ENCODE results near the gene AJAP1. TPM values are rescaled to one million over a fixed set of nuclear protein-coding genes. Genes with fewer than 3 reads are reported as not detected.

AJAP1 gene
- total RNA-seq, 2 experiments from 2014 or later = 0.39 to 0.47 TPM

GRCh38 chr1:4773226-4773625 is 118.8 kb downstream of the AJAP1 start:
- Mint-ChIP-seq H3K27ac (no peak overlapping the region), H3K27me3 (no peaks in the 10 kb centered on the region), H3K36me3 (ENCODE audit: low read depth) (no peaks in the 10 kb centered on the region), H3K4me3 (no peak overlapping the region), H3K4me1 (ENCODE audit: low read depth) (no peaks in the 10 kb centered on the region), H3K9me3 (no peaks in the 10 kb centered on the region)
- H3K4me1 ChIP-seq (ENCODE audit: insufficient read depth, low read length) = no peaks in the 10 kb centered on the region
- POLR2A ChIA-PET = no interaction called here
- H3K27ac ChIP-seq (ENCODE audit: low read depth in 1 of 2, low read length in 2 of 2) = no peak overlapping the region
- no peaks in the 10 kb centered on the region for H3K36me3 ChIP-seq (ENCODE audit: insufficient read depth, low read length)
- no peaks in the 10 kb centered on the region for H3K27me3 ChIP-seq (ENCODE audit: control insufficient read depth in 1 of 2, insufficient read depth in 2 of 2, low read length in 2 of 2)
- ATAC-seq (ENCODE audit: poor library complexity) (no peak), DNase-seq (no peak)
- H3K9me3 ChIP-seq (ENCODE audit: control insufficient read depth in 1 of 2, insufficient read depth in 1 of 2, low read length in 2 of 2) = peaks cover 0 to 8% of the 10 kb centered on the region in 2 experiments
- H3K4me3 ChIP-seq (ENCODE audit: low read length) = no peak overlapping the region
- CTCF ChIA-PET = no interaction called here
- TF ChIP-seq CTCF (IDR thresholded peaks at IDR 0.05) = no peak
- intact Hi-C loops (cut with DNase I, micrococcal nuclease) = no loop called here

DNA sequence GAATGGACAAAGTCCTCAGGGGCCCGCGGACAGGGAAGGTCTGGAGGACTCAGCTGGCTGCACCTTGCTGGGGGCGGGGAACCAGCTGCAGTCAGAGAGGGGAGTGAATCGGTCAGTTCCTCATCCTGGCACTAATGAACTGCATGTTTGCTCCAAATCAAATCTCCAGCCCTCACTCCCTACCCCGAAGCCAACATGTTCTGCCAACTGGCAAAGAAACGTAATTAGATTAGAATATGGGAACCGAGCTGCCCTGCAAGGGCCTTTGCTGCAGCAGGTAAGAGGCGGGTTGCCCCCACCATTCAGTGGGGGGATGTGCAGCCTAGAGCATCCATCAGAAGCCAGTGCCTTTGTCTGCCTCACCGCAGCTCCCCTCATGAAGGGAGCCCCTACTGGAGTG is 121.1 kb downstream of the AJAP1 start:
- H3K4me3 ChIP-seq (ENCODE audit: low read length) = no peak overlapping the region
- H3K27me3 Mint-ChIP-seq = no peaks in the 10 kb centered on the region
- intact Hi-C loops (cut with DNase I, micrococcal nuclease) = no loop called here
- H3K27me3 ChIP-seq (ENCODE audit: control insufficient read depth in 1 of 2, insufficient read depth in 2 of 2, low read length in 2 of 2) = no peaks in the 10 kb centered on the region
- H3K4me3 Mint-ChIP-seq = no peak overlapping the region
- ChIA-PET CTCF (no interaction called here), POLR2A (no interaction called here)
- no peaks in the 10 kb centered on the region for H3K4me1 Mint-ChIP-seq (ENCODE audit: low read depth)
- TF ChIP-seq CTCF (IDR thresholded peaks at IDR 0.05) = no peak
- no peaks in the 10 kb centered on the region for H3K9me3 Mint-ChIP-seq
- H3K36me3 ChIP-seq (ENCODE audit: insufficient read depth, low read length) = no peaks in the 10 kb centered on the region
- ATAC-seq (ENCODE audit: poor library complexity) (no peak), DNase-seq (no peak)
- H3K36me3 Mint-ChIP-seq (ENCODE audit: low read depth) = no peaks in the 10 kb centered on the region
- H3K9me3 ChIP-seq (ENCODE audit: control insufficient read depth in 1 of 2, insufficient read depth in 1 of 2, low read length in 2 of 2) = peaks cover 0 to 8% of the 10 kb centered on the region in 2 experiments
- no peak overlapping the region for H3K27ac Mint-ChIP-seq
- H3K4me1 ChIP-seq (ENCODE audit: insufficient read depth, low read length) = no peaks in the 10 kb centered on the region
- no peak overlapping the region for H3K27ac ChIP-seq (ENCODE audit: low read depth in 1 of 2, low read length in 2 of 2)

GRCh38 chr1:4778056-4778455 is 123.6 kb downstream of the AJAP1 start:
- no peak for TF ChIP-seq CTCF (IDR thresholded peaks at IDR 0.05)
- POLR2A ChIA-PET = no interaction called here
- Mint-ChIP-seq H3K27ac (no peak overlapping the region), H3K27me3 (no peaks in the 10 kb centered on the region), H3K9me3 (no peaks in the 10 kb centered on the region), H3K4me1 (ENCODE audit: low read depth) (no peaks in the 10 kb centered on the region), H3K36me3 (ENCODE audit: low read depth) (no peaks in the 10 kb centered on the region), H3K4me3 (no peak overlapping the region)
- Histone ChIP-seq H3K27me3 (ENCODE audit: control insufficient read depth in 1 of 2, insufficient read depth in 2 of 2, low read length in 2 of 2) (no peaks in the 10 kb centered on the region), H3K27ac (ENCODE audit: low read depth in 1 of 2, low read length in 2 of 2) (no peak overlapping the region), H3K36me3 (ENCODE audit: insufficient read depth, low read length) (no peaks in the 10 kb centered on the region), H3K4me1 (ENCODE audit: insufficient read depth, low read length) (no peaks in the 10 kb centered on the region), H3K9me3 (ENCODE audit: control insufficient read depth in 1 of 2, insufficient read depth in 1 of 2, low read length in 2 of 2) (no peaks in the 10 kb centered on the region), H3K4me3 (ENCODE audit: low read length) (no peak overlapping the region)
- ATAC-seq (ENCODE audit: poor library complexity) = no peak
- intact Hi-C loops (cut with DNase I, micrococcal nuclease) = no loop called here
- CTCF ChIA-PET = no interaction called here
- DNase-seq = no peak
